Measurements from ENCODE around the gene TPBGL. TPM values are rescaled to one million over a fixed set of nuclear protein-coding genes. Genes with fewer than 3 reads are reported as not detected.

TPBGL gene
- total RNA-seq, 4 donors from 2014 or later, result 0.40 to 3.7 TPM; not detected in 2

DNA sequence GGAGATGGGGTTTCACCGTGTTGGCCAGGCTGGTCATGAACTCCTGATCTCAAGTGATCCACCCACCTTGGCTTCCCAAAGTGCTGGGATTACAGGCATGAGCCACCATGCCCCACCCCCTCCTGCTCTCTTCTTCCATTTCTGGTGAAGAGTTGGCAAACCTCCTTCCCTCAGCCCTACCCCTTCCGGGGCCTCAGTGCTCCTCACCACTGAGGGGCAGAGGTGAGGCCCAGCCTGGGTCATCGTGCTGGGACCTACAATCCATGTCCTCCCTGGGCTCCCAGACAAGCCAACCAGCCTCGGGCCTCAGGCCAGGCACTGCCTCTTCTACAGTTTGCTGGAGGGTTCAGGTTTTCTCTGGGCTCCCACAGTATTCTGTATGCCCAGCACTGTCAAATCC, 14.8 kb upstream of the TPBGL start:
- H3K4me3 ChIP-seq, result no peak overlapping the region

GRCh38 chr11:75229466-75229865, 11.1 kb upstream of the TPBGL start:
- no peaks in the 10 kb centered on the region for H3K9me3 ChIP-seq
- H3K27ac ChIP-seq, result no peak overlapping the region
- H3K36me3 ChIP-seq, result no peaks in the 10 kb centered on the region
- in situ Hi-C loops (cut with MboI; ENCODE audit: low pct_ligation_motif_present in 1 of 4, low pct_unique_long_range_greater_than_20kb in 1 of 4, low sequenced_read_pairs in 3 of 4), result loop anchor here in 3 of 4 donors (25.0 kb wide), 2 partner anchors 217 to 292 kb away; partner anchors contain the start of genes SPCS2 (in 3 of the 3) and XRRA1 (in 3 of the 3)
- H3K27me3 ChIP-seq, result no peaks in the 10 kb centered on the region
- DNase-seq, result no peak
- no peaks in the 10 kb centered on the region for H3K4me1 ChIP-seq
- 65% methylated on average over 2 of the region's 2 CpGs; no CpG with 5 or more reads in 1 of the 2 donors for WGBS, 2 donors (ENCODE audit: low coverage in 1 of 2)
- intact Hi-C loops (cut with DNase I; ENCODE audit: low total_unique reads), result no loop called here
- no peak for TF ChIP-seq POLR2AphosphoS5 (IDR thresholded peaks at IDR 0.05)
- no peak for TF ChIP-seq POLR2A (IDR thresholded peaks at IDR 0.05)
- no peak for TF ChIP-seq EP300 (IDR thresholded peaks at IDR 0.05; ENCODE audit: low read depth)
- TF ChIP-seq CTCF (IDR thresholded peaks at IDR 0.05), result no peak
- H3K4me3 ChIP-seq, result no peak overlapping the region

More for the DNA sequence above, 14.8 kb upstream of the TPBGL start:
- Histone ChIP-seq H3K27me3 (no peaks in the 10 kb centered on the region), H3K27ac (no peak overlapping the region), H3K4me1 (no peaks in the 10 kb centered on the region), H3K9me3 (no peaks in the 10 kb centered on the region), H3K36me3 (no peaks in the 10 kb centered on the region)
- intact Hi-C loops (cut with DNase I; ENCODE audit: low total_unique reads), result no loop called here
- in situ Hi-C loops (cut with MboI; ENCODE audit: low pct_ligation_motif_present in 1 of 4, low pct_unique_long_range_greater_than_20kb in 1 of 4, low sequenced_read_pairs in 3 of 4), result loop anchor here in 3 of 4 donors (25.0 kb wide), 2 partner anchors 213 to 288 kb away; partner anchors contain the start of genes SPCS2 (in 3 of the 3) and XRRA1 (in 3 of the 3)
- DNase-seq, result no peak
- TF ChIP-seq EP300 (IDR thresholded peaks at IDR 0.05; ENCODE audit: low read depth), result no peak
- TF ChIP-seq POLR2A (IDR thresholded peaks at IDR 0.05), result no peak
- TF ChIP-seq CTCF (IDR thresholded peaks at IDR 0.05), result no peak
- TF ChIP-seq POLR2AphosphoS5 (IDR thresholded peaks at IDR 0.05), result no peak
- 71% methylated on average over 4 of the region's 4 CpGs; no CpG with 5 or more reads in 1 of the 2 donors for WGBS, 2 donors (ENCODE audit: low coverage in 1 of 2)

- no peak for DNase-seq
- 67 to 90% methylated on average over 1 to 2 of the region's 2 CpGs for WGBS, 2 donors (ENCODE audit: low coverage in 1 of 2)
- Histone ChIP-seq H3K9me3 (no peaks in the 10 kb centered on the region), H3K4me1 (no peaks in the 10 kb centered on the region), H3K4me3 (no peak overlapping the region), H3K36me3 (no peaks in the 10 kb centered on the region), H3K27me3 (no peaks in the 10 kb centered on the region), H3K27ac (no peak overlapping the region)
- in situ Hi-C loops (cut with MboI; ENCODE audit: low pct_ligation_motif_present in 1 of 4, low pct_unique_long_range_greater_than_20kb in 1 of 4, low sequenced_read_pairs in 3 of 4) (loop anchor here in 3 of 4 donors (25.0 kb wide), 2 partner anchors 218 to 293 kb away; partner anchors contain the start of genes SPCS2 (in 3 of the 3) and XRRA1 (in 3 of the 3)), intact Hi-C loops (cut with DNase I; ENCODE audit: low total_unique reads) (no loop called here)
- TF ChIP-seq POLR2A (IDR thresholded peaks at IDR 0.05) (no peak), POLR2AphosphoS5 (IDR thresholded peaks at IDR 0.05) (no peak), EP300 (IDR thresholded peaks at IDR 0.05; ENCODE audit: low read depth) (no peak), CTCF (IDR thresholded peaks at IDR 0.05) (no peak)
Measured at GRCh38 chr11:75230621-75231020, 10.0 kb upstream of the TPBGL start.

DNA sequence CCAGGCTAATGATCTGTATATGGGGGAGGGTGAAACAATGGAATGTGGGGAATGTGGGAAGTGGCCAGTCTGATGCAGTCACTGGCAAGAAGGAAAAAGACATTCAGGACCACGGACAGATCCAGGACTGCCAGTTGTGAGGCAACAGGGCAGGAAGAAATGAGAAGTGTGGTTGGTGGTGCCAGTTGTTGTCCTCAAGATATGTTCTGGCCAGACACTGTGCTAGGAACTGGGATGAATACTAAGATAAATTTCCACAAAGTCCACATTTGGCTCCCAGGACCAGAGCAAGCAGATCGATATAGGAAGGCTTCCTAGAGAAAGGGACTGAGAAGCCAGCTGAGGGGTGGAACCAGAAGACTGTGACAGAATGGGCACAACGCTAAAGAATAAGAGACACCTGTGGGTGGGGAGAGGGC, 6.8 kb upstream of the TPBGL start:
- Histone ChIP-seq H3K9me3 (no peaks in the 10 kb centered on the region), H3K27ac (no peak overlapping the region), H3K4me1 (no peaks in the 10 kb centered on the region), H3K4me3 (no peak overlapping the region), H3K36me3 (no peaks in the 10 kb centered on the region), H3K27me3 (peaks cover 3% of the 10 kb centered on the region)
- DNase-seq, result no peak
- no peak for TF ChIP-seq EP300 (IDR thresholded peaks at IDR 0.05; ENCODE audit: low read depth)
- TF ChIP-seq CTCF (IDR thresholded peaks at IDR 0.05), result no peak
- TF ChIP-seq POLR2A (IDR thresholded peaks at IDR 0.05), result no peak
- no peak for TF ChIP-seq POLR2AphosphoS5 (IDR thresholded peaks at IDR 0.05)
- intact Hi-C loops (cut with DNase I; ENCODE audit: low total_unique reads), result no loop called here
- 56 to 64% methylated on average over 3 of the region's 3 CpGs for WGBS, 2 donors (ENCODE audit: low coverage in 1 of 2)
- in situ Hi-C loops (cut with MboI; ENCODE audit: low pct_ligation_motif_present in 1 of 4, low pct_unique_long_range_greater_than_20kb in 1 of 4, low sequenced_read_pairs in 3 of 4), result loop anchor here in 3 of 4 donors (25.0 kb wide), 2 partner anchors 221 to 296 kb away; partner anchors contain the start of genes SPCS2 (in 3 of the 3) and XRRA1 (in 3 of the 3)
